Measurements from ENCODE around the gene CREB3L2.
"Not testable (repeated sequence)": the region's sequence is repeated elsewhere in the genome, so short reads cannot be mapped to it uniquely, and the experiment has no call there.

CREB3L2 gene

GRCh38 chr7:137933270-137934017 lies 68.4 kb downstream of the CREB3L2 start:
- DNase-seq (ENCODE audit: low spot score) = no peak

GRCh38 chr7:137932881-137933269 lies 69.0 kb downstream of the CREB3L2 start:
- DNase-seq (ENCODE audit: low spot score) = no peak

GRCh38 chr7:137931823-137932222 lies 70.1 kb downstream of the CREB3L2 start:
- no peak for DNase-seq (ENCODE audit: low spot score)

GRCh38 chr7:137930581-137930980 lies 71.3 kb downstream of the CREB3L2 start:
- DNase-seq (ENCODE audit: low spot score) = no peak

DNA sequence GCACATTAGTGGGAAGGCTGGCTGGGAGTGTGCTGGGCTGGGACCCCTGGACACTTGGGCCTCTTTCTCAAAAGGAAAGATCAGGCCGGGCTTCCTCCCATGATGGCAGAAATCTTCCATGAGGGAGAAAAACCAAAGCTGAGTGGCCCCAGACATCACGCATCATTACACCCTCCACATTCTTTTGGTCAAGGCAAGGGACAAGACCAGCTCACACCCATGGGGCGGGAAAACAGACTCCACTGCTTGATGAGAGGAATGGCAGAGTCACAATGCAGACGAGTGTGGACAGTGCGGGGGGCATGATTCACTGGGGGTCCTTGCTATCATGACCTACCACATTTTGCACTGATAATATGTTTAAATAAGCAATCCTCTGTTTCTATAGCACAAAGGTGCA lies 73.3 kb downstream of the CREB3L2 start:
- no peak for DNase-seq (ENCODE audit: low spot score)

GRCh38 chr7:137927386-137927785 lies 74.5 kb downstream of the CREB3L2 start:
- no peak for DNase-seq (ENCODE audit: low spot score)

DNA sequence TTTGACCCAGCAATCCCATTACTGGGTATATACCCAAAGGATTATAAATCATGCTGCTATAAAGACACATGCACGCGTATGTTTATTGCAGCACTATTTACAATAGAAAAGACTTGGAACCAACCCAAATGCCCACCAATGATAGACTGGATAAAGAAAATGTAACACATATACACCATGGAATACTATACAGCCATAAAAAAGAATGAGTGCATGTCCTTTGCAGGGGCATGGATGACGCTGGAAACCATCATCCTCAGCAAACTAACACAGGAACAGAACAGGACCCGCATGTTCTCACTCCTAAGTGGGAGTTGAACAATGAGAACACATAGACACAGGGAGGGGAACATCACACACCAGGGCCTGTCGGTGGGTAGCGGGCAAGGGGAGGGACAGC lies 75.7 kb downstream of the CREB3L2 start:
- not testable (repeated sequence) for DNase-seq (ENCODE audit: low spot score)

DNA sequence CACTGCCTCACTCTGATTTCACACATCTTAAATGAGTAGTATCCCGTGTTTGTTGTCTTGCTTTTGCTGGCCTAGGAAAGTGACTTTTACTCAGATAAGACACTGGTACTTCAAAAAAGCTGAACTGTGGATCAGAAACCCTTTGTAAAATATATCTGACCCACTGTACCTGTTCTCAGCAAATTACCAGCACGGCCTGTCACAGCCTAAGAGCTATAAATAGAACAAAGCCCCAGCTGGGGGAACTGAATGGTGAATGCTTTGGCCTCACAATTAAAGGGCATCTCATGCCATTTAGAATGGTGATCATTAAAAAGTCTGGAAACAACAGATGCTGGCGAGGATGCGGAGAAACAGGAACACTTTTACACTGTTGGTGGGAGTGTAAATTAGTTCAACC lies 76.1 kb downstream of the CREB3L2 start:
- DNase-seq (ENCODE audit: low spot score) = no peak

GRCh38 chr7:137925091-137925490 lies 76.8 kb downstream of the CREB3L2 start:
- no peak for DNase-seq (ENCODE audit: low spot score)

DNA sequence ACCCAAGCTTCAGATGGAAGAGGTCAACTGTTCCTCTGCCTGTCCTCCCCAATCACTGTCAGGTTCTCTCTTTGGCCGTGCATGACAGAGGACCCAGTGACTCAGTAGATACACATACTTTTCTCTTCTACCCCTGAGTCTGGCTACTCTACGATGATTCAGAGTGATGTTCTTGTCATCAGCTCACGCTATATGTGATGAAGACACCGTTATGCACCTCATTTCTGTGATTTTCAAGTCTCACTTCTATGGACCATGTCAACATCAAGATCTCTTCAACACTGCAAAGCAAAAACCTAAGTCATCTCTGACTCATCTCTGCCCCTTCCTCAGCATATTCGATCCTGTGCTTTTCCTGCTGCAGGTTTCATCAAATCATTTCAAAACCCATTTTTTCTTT lies 78.5 kb downstream of the CREB3L2 start:
- DNase-seq (ENCODE audit: low spot score) = no peak

- DNase-seq (ENCODE audit: low spot score) = no peak
Observed at GRCh38 chr7:137920637-137921399, 81.1 kb downstream of the CREB3L2 start.

GRCh38 chr7:137919987-137920386 lies 81.9 kb downstream of the CREB3L2 start:
- DNase-seq (ENCODE audit: low spot score) = no peak

DNA sequence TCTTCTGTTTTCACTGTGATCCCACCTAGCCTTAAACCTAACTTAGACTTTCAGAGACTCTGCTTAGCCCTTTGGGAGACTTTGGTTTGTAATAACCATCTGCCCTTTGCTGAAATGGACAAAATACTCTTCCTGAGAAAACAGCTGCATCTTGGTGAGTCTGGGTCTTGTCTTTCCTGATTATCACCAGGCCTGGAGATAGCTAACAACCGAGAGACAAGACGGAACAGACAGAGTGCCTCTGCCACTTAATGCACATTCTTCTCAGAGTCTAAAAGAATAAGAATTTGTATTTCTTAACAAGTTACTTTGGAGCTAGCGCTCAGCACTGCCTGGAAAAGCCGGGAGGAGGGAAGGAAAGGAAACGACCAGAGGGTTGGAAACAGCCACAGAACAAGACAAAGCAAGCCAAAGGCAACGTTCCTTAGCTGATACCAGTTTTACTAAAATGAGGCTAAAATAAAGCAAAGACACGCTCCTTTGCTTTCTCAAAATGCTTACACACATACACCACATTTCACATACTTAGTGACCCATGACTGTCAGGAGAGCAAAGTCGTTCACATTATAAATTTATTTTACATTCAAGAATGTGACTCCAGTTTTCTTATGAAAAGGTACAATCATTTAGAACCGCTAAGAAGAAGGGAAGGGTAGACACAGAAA lies 84.8 kb downstream of the CREB3L2 start:
- DNase-seq (ENCODE audit: low spot score) = no peak

DNA sequence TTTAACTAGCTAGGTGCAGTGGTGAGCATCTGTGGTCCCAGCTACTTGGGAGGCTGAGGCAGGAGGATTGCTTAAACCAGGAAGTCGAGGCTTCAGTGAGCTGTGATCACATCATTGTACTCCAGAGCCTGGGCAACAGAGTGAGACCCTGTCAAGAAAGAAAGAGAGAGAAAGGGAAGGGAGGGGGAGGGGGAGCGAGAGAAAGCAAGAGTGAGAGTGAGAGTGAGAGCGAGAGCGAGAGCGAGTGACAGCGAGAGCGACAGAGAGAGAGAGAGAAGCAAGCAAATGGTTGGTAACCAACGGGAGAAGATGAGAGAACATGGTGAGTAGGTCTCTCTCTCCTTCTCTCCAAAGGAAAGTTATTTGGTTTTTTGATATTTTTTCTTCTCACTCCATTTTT lies 85.3 kb downstream of the CREB3L2 start:
- DNase-seq (ENCODE audit: low spot score) = no peak

DNA sequence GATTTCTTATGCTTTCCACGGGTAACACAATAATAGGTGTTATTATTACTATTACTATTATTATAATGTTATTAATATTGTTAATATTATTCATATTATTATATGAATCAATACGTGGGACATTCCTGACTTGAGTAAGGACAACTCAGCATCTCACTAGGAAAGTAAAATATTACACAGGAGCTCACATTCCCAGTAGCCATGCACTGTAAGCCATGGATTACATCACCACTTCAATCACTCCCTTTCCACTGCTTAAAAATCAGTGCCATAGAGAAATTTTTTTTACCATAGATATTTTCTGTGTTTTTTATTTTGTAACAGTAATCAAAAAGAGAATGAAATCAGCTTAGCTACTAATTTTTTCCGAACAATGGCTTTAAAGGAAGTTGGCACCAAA lies 86.6 kb downstream of the CREB3L2 start:
- DNase-seq (ENCODE audit: low spot score) = no peak

DNA sequence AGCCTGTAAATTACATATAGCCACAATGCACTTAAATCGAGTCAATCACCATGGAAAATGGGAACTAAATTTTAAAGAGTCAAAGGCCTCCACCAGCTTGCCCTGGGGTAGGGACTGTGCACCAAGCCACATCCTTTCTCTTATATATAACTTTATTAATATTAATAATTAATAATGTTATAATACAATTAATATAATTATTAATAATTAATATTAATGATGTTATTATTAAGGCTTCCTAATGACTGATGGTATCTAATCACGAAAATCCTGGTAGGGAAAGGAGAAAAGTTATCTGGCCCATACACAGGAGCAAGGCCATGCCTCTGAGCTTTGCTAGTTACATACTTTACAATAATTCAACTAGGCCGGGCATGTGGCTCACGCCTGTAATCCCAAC lies 87.9 kb downstream of the CREB3L2 start:
- DNase-seq (ENCODE audit: low spot score) = no peak

DNA sequence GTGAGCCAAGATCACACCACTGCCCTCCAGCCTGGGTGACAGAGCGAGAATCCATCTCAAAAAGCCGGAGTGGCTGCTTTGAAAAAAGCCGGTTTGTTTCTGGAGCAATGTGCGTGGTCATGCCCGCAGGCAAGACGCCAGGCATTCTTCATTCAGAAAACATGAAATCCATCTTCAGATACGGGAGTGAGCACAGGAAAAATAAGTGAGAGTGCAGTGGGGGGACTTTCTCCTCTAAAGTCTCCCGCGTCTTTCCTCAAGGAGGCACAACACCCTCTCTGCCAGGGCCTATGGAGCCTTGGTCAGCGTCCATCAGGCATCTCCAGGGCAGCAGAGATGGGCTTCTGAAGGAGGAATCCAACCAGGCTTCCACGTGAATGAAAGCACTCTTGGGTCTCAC lies 92.8 kb downstream of the CREB3L2 start:
- no peak for DNase-seq (ENCODE audit: low spot score)

- DNase-seq (ENCODE audit: low spot score) = no peak
Observed at GRCh38 chr7:137908106-137908505, 93.8 kb downstream of the CREB3L2 start.

- DNase-seq (ENCODE audit: low spot score) = not testable (repeated sequence)
Observed at GRCh38 chr7:137906636-137907035, 95.2 kb downstream of the CREB3L2 start.

DNA sequence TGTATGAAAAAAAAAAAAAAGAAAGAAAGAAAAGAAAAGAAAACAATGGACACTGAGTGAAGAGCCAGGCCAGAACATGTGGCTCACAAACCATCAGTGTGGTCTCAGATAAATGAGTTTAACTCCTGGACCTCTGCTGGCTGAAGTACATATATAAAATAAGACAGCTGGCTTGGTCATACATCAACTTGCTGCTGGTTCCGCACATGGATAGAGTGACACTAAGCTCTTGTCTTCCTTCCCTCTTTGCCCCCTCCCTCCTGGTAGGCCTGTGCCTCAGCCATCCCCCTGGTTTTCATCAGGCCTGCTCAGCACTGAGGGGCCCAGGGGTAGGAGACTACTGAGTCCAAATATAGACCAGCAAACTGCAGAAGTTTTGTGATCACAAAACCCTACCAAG lies 97.1 kb downstream of the CREB3L2 start:
- DNase-seq (ENCODE audit: low spot score) = no peak

- DNase-seq (ENCODE audit: low spot score) = no peak
Observed at GRCh38 chr7:137903382-137904169, 98.3 kb downstream of the CREB3L2 start.

- no peak for DNase-seq (ENCODE audit: low spot score)
Observed at GRCh38 chr7:137900137-137900536, 101.7 kb downstream of the CREB3L2 start.
